Measurements from ENCODE around the gene FEM1C.

The FEM1C gene

DNA sequence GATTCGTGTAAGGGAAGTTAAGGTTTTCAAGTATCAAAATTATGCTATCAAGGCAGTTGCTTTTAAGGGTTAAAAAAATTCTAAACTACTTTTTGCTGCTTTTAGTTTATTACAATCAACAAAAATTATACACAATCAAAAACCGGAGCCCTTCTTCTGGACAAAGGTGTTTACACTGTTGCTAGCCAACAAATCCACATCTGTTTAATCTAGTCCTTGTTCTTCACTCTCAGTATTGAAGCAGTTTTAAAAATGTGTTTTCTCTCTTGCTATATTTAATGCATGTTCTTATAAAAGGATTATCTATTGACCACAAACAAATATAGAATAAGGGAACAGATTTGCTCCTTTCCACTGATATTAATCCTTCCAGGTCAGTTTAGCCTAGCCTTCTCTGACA is 2.5 kb downstream of the FEM1C start:
- Histone ChIP-seq H3K27ac (no peak overlapping the region), H3K36me3 (peaks cover 58% of the 10 kb centered on the region)

GRCh38 chr5:115541611-115542010 is 3.0 kb downstream of the FEM1C start:
- TF ChIP-seq, protein P1, sequence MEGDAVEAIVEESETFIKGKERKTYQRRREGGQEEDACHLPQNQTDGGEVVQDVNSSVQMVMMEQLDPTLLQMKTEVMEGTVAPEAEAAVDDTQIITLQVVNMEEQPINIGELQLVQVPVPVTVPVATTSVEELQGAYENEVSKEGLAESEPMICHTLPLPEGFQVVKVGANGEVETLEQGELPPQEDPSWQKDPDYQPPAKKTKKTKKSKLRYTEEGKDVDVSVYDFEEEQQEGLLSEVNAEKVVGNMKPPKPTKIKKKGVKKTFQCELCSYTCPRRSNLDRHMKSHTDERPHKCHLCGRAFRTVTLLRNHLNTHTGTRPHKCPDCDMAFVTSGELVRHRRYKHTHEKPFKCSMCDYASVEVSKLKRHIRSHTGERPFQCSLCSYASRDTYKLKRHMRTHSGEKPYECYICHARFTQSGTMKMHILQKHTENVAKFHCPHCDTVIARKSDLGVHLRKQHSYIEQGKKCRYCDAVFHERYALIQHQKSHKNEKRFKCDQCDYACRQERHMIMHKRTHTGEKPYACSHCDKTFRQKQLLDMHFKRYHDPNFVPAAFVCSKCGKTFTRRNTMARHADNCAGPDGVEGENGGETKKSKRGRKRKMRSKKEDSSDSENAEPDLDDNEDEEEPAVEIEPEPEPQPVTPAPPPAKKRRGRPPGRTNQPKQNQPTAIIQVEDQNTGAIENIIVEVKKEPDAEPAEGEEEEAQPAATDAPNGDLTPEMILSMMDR (IDR thresholded peaks at IDR 0.05; ENCODE audit: low read depth, low read length): no peak
- H3K36me3 ChIP-seq: peaks cover 61% of the 10 kb centered on the region
- no peak for DNase-seq
- peak overlapping the region; percentile 39 for H3K4me3 ChIP-seq (ENCODE audit: low read depth, low read length)
- no peaks in the 10 kb centered on the region for H3K27me3 ChIP-seq (ENCODE audit: insufficient read depth, low read depth, severe bottlenecking)
- H3K27ac ChIP-seq: no peak overlapping the region
- H3K9me3 ChIP-seq (ENCODE audit: severe bottlenecking): peaks cover 6% of the 10 kb centered on the region

More for the DNA sequence above, 2.5 kb downstream of the FEM1C start:
- DNase-seq: no peak
- TF ChIP-seq, protein P1 (IDR thresholded peaks at IDR 0.05; ENCODE audit: low read depth, low read length): no peak
- Histone ChIP-seq H3K9me3 (ENCODE audit: severe bottlenecking) (peaks cover 6% of the 10 kb centered on the region), H3K27me3 (ENCODE audit: insufficient read depth, low read depth, severe bottlenecking) (no peaks in the 10 kb centered on the region), H3K4me3 (ENCODE audit: low read depth, low read length) (peak overlapping the region; percentile 39)

DNA sequence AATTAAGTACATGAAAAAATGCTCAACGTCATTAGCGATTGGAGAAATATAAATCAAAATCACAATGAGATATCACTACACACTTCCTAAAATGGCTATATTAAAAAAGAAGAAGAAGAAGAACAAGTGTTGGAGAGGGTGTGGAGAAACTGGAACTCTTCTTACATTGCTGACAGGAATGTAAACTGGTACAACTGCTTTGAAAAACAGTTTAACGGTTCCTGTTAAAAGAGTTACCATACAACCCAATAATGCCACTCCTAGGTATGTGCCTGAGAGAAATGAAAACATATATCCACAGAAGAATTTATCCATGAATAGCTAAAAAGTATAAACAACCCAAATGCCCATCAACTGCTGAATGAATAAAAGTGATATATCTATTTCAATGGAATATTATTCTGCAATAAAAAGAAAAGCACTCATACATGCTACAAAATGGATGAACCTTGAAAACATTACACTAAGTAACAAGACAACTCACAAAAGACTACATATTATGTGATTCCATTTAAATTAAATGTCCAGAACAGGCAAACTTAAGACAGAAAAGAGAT is 9.0 kb downstream of the FEM1C start:
- DNase-seq: no peak
- Histone ChIP-seq H3K27ac (no peak overlapping the region), H3K4me3 (ENCODE audit: low read depth, low read length) (no peak overlapping the region), H3K27me3 (ENCODE audit: insufficient read depth, low read depth, severe bottlenecking) (no peaks in the 10 kb centered on the region), H3K9me3 (ENCODE audit: severe bottlenecking) (no peaks in the 10 kb centered on the region), H3K36me3 (peaks cover 50% of the 10 kb centered on the region)
- TF ChIP-seq, protein P1 (IDR thresholded peaks at IDR 0.05; ENCODE audit: low read depth, low read length): no peak

DNA sequence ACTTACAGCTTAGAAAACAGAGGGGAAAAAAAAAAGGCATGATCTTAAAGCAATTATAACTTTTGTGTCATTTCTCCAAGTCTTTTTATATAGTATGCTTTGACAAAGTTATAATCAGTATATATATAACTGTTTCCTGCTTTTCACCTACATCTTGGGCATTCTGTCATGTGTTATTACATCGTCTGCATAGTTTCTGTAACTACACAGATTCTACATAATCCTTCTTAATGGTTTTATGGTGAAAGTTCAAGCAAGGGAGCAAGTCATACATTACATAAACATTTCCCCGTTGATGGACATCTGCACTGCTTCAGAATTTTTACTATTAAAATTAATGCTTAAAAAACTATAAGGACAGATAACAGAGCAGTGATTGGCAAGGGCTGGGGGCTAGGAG is 12.1 kb downstream of the FEM1C start:
- no peak overlapping the region for H3K4me3 ChIP-seq (ENCODE audit: low read depth, low read length)
- peaks cover 33% of the 10 kb centered on the region for H3K36me3 ChIP-seq

GRCh38 chr5:115531787-115532367 is 12.7 kb downstream of the FEM1C start:
- Histone ChIP-seq H3K9me3 (ENCODE audit: severe bottlenecking) (no peaks in the 10 kb centered on the region), H3K36me3 (peaks cover 33% of the 10 kb centered on the region), H3K27ac (no peak overlapping the region), H3K4me3 (ENCODE audit: low read depth, low read length) (no peak overlapping the region), H3K27me3 (ENCODE audit: insufficient read depth, low read depth, severe bottlenecking) (no peaks in the 10 kb centered on the region)
- DNase-seq: no peak
- TF ChIP-seq, protein P1 (IDR thresholded peaks at IDR 0.05; ENCODE audit: low read depth, low read length): no peak

More for the DNA sequence above, 12.1 kb downstream of the FEM1C start:
- no peaks in the 10 kb centered on the region for H3K27me3 ChIP-seq (ENCODE audit: insufficient read depth, low read depth, severe bottlenecking)
- TF ChIP-seq, protein P1 (IDR thresholded peaks at IDR 0.05; ENCODE audit: low read depth, low read length): no peak
- H3K9me3 ChIP-seq (ENCODE audit: severe bottlenecking): no peaks in the 10 kb centered on the region
- DNase-seq: no peak
- H3K27ac ChIP-seq: no peak overlapping the region

- H3K4me3 ChIP-seq (ENCODE audit: low read depth, low read length): no peak overlapping the region
Observed at GRCh38 chr5:115531380-115531779, 13.2 kb downstream of the FEM1C start.

More at GRCh38 chr5:115531380-115531779, 13.2 kb downstream of the FEM1C start:
- no peaks in the 10 kb centered on the region for H3K27me3 ChIP-seq (ENCODE audit: insufficient read depth, low read depth, severe bottlenecking)
- DNase-seq: no peak
- H3K9me3 ChIP-seq (ENCODE audit: severe bottlenecking): no peaks in the 10 kb centered on the region
- TF ChIP-seq, protein P1 (IDR thresholded peaks at IDR 0.05; ENCODE audit: low read depth, low read length): no peak
- peaks cover 30% of the 10 kb centered on the region for H3K36me3 ChIP-seq
- H3K27ac ChIP-seq: no peak overlapping the region
